ENCODE measurements around the gene TBC1D22A. TPM values are rescaled to one million over a fixed set of nuclear protein-coding genes. Genes with fewer than 3 reads are reported as not detected.

TBC1D22A gene
- total and polyA plus RNA-seq, 4 donors: 4.1 to 12.4 (median 8.4) TPM

DNA sequence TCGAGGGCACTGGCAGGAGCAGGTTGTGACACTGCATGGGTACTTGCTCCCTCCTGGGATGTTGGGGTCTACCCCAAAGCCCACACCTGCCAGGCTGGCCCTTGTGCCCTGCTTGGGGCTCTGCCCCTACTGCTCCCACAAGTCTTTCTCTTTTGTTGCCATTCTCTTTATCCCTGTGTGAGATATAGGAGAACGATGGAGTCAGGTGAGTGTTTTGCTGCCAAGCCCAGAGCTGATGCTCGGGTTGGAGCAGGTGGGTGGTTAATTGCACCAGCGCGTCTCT, 292.6 kb downstream of the TBC1D22A start (continued):
- TF ChIP-seq CTCF (IDR thresholded peaks at IDR 0.05; ENCODE audit: low read depth, low read length, missing input control) (no peak), TAF1 (conservative IDR thresholded peaks at IDR 0.05) (no peak), HNF4G (IDR thresholded peaks at IDR 0.05) (no peak), SP1 (IDR thresholded peaks at IDR 0.05) (no peak), EGR1 (IDR thresholded peaks at IDR 0.05; ENCODE audit: low read depth in 2 of 2) (no peak), HNF4A (conservative IDR thresholded peaks at IDR 0.05) (no peak), JUND (IDR thresholded peaks at IDR 0.05) (no peak), GABPA (IDR thresholded peaks at IDR 0.05 in 1 of 2, conservative IDR thresholded peaks at IDR 0.05 in 1 of 2) (no peak)
- TF ChIP-seq, protein P1, sequence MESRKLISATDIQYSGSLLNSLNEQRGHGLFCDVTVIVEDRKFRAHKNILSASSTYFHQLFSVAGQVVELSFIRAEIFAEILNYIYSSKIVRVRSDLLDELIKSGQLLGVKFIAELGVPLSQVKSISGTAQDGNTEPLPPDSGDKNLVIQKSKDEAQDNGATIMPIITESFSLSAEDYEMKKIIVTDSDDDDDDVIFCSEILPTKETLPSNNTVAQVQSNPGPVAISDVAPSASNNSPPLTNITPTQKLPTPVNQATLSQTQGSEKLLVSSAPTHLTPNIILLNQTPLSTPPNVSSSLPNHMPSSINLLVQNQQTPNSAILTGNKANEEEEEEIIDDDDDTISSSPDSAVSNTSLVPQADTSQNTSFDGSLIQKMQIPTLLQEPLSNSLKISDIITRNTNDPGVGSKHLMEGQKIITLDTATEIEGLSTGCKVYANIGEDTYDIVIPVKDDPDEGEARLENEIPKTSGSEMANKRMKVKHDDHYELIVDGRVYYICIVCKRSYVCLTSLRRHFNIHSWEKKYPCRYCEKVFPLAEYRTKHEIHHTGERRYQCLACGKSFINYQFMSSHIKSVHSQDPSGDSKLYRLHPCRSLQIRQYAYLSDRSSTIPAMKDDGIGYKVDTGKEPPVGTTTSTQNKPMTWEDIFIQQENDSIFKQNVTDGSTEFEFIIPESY (IDR thresholded peaks at IDR 0.05): no peak

GRCh38 chr22:47055461-47055860, 293.0 kb downstream of the TBC1D22A start:
- H3K36me3 ChIP-seq (ENCODE audit: control insufficient read depth in 4 of 4, insufficient read depth in 3 of 4, low read depth in 1 of 4, low read length in 3 of 4): peaks cover 0 to 2% (median 0%) of the 10 kb centered on the region in 4 donors
- no peaks in the 10 kb centered on the region for H3K9me3 ChIP-seq (ENCODE audit: control insufficient read depth in 4 of 4, low read length in 3 of 4)
- no peak overlapping the region for H3K4me3 ChIP-seq (ENCODE audit: low read depth in 1 of 3, low read length in 3 of 3)
- H3K9ac ChIP-seq (ENCODE audit: low read depth in 1 of 2, low read length in 2 of 2): no peak overlapping the region
- WGBS: 97% methylated on average over 4 of the region's 4 CpGs
- no peak overlapping the region for H3K27ac ChIP-seq (ENCODE audit: low read depth in 1 of 2, low read length in 2 of 2)
- no peak for TF ChIP-seq RXRA (IDR thresholded peaks at IDR 0.05)
- TF ChIP-seq, protein P1 (IDR thresholded peaks at IDR 0.05): no peak
- no peak for TF ChIP-seq RAD21 (IDR thresholded peaks at IDR 0.05)
- TF ChIP-seq MAX (IDR thresholded peaks at IDR 0.05): no peak
- TF ChIP-seq, protein P2, sequence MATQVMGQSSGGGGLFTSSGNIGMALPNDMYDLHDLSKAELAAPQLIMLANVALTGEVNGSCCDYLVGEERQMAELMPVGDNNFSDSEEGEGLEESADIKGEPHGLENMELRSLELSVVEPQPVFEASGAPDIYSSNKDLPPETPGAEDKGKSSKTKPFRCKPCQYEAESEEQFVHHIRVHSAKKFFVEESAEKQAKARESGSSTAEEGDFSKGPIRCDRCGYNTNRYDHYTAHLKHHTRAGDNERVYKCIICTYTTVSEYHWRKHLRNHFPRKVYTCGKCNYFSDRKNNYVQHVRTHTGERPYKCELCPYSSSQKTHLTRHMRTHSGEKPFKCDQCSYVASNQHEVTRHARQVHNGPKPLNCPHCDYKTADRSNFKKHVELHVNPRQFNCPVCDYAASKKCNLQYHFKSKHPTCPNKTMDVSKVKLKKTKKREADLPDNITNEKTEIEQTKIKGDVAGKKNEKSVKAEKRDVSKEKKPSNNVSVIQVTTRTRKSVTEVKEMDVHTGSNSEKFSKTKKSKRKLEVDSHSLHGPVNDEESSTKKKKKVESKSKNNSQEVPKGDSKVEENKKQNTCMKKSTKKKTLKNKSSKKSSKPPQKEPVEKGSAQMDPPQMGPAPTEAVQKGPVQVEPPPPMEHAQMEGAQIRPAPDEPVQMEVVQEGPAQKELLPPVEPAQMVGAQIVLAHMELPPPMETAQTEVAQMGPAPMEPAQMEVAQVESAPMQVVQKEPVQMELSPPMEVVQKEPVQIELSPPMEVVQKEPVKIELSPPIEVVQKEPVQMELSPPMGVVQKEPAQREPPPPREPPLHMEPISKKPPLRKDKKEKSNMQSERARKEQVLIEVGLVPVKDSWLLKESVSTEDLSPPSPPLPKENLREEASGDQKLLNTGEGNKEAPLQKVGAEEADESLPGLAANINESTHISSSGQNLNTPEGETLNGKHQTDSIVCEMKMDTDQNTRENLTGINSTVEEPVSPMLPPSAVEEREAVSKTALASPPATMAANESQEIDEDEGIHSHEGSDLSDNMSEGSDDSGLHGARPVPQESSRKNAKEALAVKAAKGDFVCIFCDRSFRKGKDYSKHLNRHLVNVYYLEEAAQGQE (IDR thresholded peaks at IDR 0.05): no peak
- no peak for TF ChIP-seq HNF4A (conservative IDR thresholded peaks at IDR 0.05)
- TF ChIP-seq FOXA2 (IDR thresholded peaks at IDR 0.05): no peak
- no peak for TF ChIP-seq JUND (IDR thresholded peaks at IDR 0.05)
- no peak for TF ChIP-seq CTCF (IDR thresholded peaks at IDR 0.05; ENCODE audit: low read depth, low read length, missing input control)
- TF ChIP-seq EGR1 (IDR thresholded peaks at IDR 0.05; ENCODE audit: low read depth in 2 of 2): no peak
- TF ChIP-seq NR2F2 (IDR thresholded peaks at IDR 0.05): no peak
- no peak for TF ChIP-seq FOXA1 (IDR thresholded peaks at IDR 0.05)
- no peak for TF ChIP-seq GABPA (IDR thresholded peaks at IDR 0.05 in 1 of 2, conservative IDR thresholded peaks at IDR 0.05 in 1 of 2)
- TF ChIP-seq, protein P3, sequence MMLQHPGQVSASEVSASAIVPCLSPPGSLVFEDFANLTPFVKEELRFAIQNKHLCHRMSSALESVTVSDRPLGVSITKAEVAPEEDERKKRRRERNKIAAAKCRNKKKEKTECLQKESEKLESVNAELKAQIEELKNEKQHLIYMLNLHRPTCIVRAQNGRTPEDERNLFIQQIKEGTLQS (IDR thresholded peaks at IDR 0.05): no peak
- TF ChIP-seq HNF4G (IDR thresholded peaks at IDR 0.05): no peak
- no peak for TF ChIP-seq YY1 (IDR thresholded peaks at IDR 0.05)
- TF ChIP-seq SP1 (IDR thresholded peaks at IDR 0.05): no peak
- no peak for TF ChIP-seq TAF1 (conservative IDR thresholded peaks at IDR 0.05)
- no peak for DNase-seq (ENCODE audit: low spot score)
- H3K4me1 ChIP-seq (ENCODE audit: control insufficient read depth in 4 of 4, insufficient read depth in 4 of 4, low read length in 3 of 4): no peaks in the 10 kb centered on the region
- no peaks in the 10 kb centered on the region for H3K27me3 ChIP-seq (ENCODE audit: control insufficient read depth in 4 of 4, insufficient read depth in 4 of 4, low read length in 3 of 4)
